ENCODE data around the gene MAB21L2. TPM values are rescaled to one million over a fixed set of nuclear protein-coding genes. Genes with fewer than 3 reads are reported as not detected.

MAB21L2 gene
- total and polyA plus RNA-seq, 10 of the 15 experiments (the other 5 are each of a cell fraction or from before 2014, with no cell fraction given): 0.11 to 0.25 TPM; not detected in 8

- H3K9ac ChIP-seq (ENCODE audit: control insufficient read depth, insufficient read depth, low read length): no peak overlapping the region
- no peaks in the 10 kb centered on the region for H3K4me1 ChIP-seq (ENCODE audit: control insufficient read depth, insufficient read depth, low read length)
- H3K4me2 ChIP-seq (ENCODE audit: control insufficient read depth, insufficient read depth): no peak overlapping the region
- intact Hi-C loops (cut with micrococcal nuclease; ENCODE audit: unreplicated experiment) (no loop called here), in situ Hi-C loops (cut with MboI) (no loop called here)
- no peak for DNase-seq (ENCODE audit: low read depth, low spot score)
- H3K79me2 ChIP-seq (ENCODE audit: control insufficient read depth, insufficient read depth, low read length): no peaks in the 10 kb centered on the region
- ChIA-PET CTCF (no interaction called here), POLR2A (interaction anchor here (0.6 kb wide), 1 partner anchor 566 kb away, joined by 9 read pairs; no protein-coding TSS in a partner anchor), SMC1A (ENCODE audit: uncharacterized antibody, unreplicated experiment) (interaction anchor here (1.6 kb wide), 1 partner anchor 16 kb away, joined by 5 read pairs; no protein-coding TSS in a partner anchor), RAD21 (ENCODE audit: unreplicated experiment) (no interaction called here)
- H3K9me3 ChIP-seq (replicated peaks; ENCODE audit: control insufficient read depth, insufficient read depth, low read length): peaks cover 3% of the 10 kb centered on the region; the same call in 1 of the 3 replicates
- TF ChIP-seq CUX1 (IDR thresholded peaks at IDR 0.05; ENCODE audit: insufficient replicate concordance, low read depth, low read length) (no peak), NR2C1 (IDR thresholded peaks at IDR 0.05) (no peak), MYC (IDR thresholded peaks at IDR 0.05; ENCODE audit: insufficient read depth, insufficient read length, insufficient replicate concordance, low read length, severe bottlenecking) (no peak), TBL1XR1 (IDR thresholded peaks at IDR 0.05; ENCODE audit: low read depth, low read length) (no peak), USF2 (IDR thresholded peaks at IDR 0.05; ENCODE audit: borderline replicate concordance, low read depth, low read length) (no peak)
- no peak overlapping the region for H2AFZ ChIP-seq (ENCODE audit: control insufficient read depth, low read depth, low read length)
- no peak overlapping the region for H3K27ac ChIP-seq (ENCODE audit: control insufficient read depth, insufficient read depth)
- no peaks in the 10 kb centered on the region for H3K27me3 ChIP-seq (replicated peaks in 1 of 2; ENCODE audit: control insufficient read depth in 2 of 2, insufficient read depth in 2 of 2, low read length in 1 of 2)
- no peaks in the 10 kb centered on the region for H3K36me3 ChIP-seq (ENCODE audit: control insufficient read depth in 2 of 2, insufficient read depth in 2 of 2, low read length in 1 of 2)
- no peaks in the 10 kb centered on the region for H4K20me1 ChIP-seq (ENCODE audit: control insufficient read depth, insufficient read depth)
- 98% methylated on average over 2 of the region's 2 CpGs for WGBS (ENCODE audit: insufficient coverage, insufficient replicate concordance, low lambda C conversion rate, missing lambda C conversion rate)
- BruUV-seq (replicated peaks): no TSS peak
- ATAC-seq: no peak
- H3K4me3 ChIP-seq: no peak overlapping the region
- FAIRE-seq: no peak
These were observed 46.1 kb downstream of the MAB21L2 start for GRCh38 chr4:150628073-150628472.

Data from GM12878 (cell line).